Thyroid gland (tissue), 4 donors: ENCODE data around the gene LYRM1.

Experiments
- POLR2A ChIP-seq, 2 donors: fragments of 450-650 bp; IDR thresholded peaks; one replicate each; pipeline ENCODE4 v1.6.1; 2017; ENCODE audit warnings: antibody characterized with exemption in 2 of 2, mild to moderate bottlenecking in 2 of 2, moderate library complexity in 1 of 2
- TF ChIP-seq, protein P1 (sequence below), 6 experiments: fragments of 200-600 bp in 3 of 6; fragments of 450-650 bp in 3 of 6; sonication (generic) in 3 of 6; IDR thresholded peaks; one replicate each; pipeline ENCODE4 v1.5.1; 2016 to 2019; ENCODE audit warnings: antibody characterized with exemption in 6 of 6, mild to moderate bottlenecking in 2 of 6, inconsistent platforms in 1 of 6, moderate library complexity in 1 of 6

DNA sequence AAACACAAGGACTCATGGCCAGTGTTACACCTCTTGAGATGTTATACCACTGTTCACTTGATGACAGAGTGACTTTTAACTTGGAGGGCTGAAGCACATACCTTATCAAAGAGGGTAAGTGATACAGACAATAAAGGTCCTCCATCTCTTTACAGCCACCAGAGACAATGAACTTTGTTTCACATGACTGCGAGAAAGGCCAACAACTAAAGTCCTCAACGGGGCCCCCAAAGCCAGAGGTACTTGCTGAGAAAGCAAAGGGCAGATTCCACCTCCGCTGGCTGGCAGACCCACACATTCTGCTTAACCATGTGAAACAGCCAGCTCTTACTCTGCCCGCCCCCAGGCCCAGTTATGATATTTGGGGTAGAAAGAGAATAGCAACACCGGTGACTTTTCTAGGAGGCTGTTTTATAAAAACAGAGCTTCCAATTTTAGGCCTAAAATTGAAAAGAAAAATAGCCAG lies 21.9 kb upstream of the LYRM1 start:
- TF ChIP-seq, protein P1, sequence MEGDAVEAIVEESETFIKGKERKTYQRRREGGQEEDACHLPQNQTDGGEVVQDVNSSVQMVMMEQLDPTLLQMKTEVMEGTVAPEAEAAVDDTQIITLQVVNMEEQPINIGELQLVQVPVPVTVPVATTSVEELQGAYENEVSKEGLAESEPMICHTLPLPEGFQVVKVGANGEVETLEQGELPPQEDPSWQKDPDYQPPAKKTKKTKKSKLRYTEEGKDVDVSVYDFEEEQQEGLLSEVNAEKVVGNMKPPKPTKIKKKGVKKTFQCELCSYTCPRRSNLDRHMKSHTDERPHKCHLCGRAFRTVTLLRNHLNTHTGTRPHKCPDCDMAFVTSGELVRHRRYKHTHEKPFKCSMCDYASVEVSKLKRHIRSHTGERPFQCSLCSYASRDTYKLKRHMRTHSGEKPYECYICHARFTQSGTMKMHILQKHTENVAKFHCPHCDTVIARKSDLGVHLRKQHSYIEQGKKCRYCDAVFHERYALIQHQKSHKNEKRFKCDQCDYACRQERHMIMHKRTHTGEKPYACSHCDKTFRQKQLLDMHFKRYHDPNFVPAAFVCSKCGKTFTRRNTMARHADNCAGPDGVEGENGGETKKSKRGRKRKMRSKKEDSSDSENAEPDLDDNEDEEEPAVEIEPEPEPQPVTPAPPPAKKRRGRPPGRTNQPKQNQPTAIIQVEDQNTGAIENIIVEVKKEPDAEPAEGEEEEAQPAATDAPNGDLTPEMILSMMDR (IDR thresholded peaks at IDR 0.05), result no peak
- TF ChIP-seq POLR2A (IDR thresholded peaks at IDR 0.05), result no peak
